HCT116 (cell line): ENCODE results near the gene CRNN. TPM values are rescaled to one million over a fixed set of nuclear protein-coding genes. Genes with fewer than 3 reads are reported as not detected.

ENCODE experiments used
- ATAC-seq: fragments of 200-7000 bp; cut with Tn5 transposase; 2 replicates; pipeline ENCODE4 v1.9.1; 2020; ENCODE audit warnings: mild to moderate bottlenecking, moderate library complexity
- BruUV-seq: library from RNA; stranded (reverse); fragments of 400-500 nt; replicated peaks from 2 replicates; lab custom pipeline; 2021; lab: Mats Ljungman, UMichigan
- CTCF ChIA-PET: fragments of 300-600 bp; sonication (Branson Sonifier 250); formaldehyde crosslinking; loops from one replicate; lab custom pipeline; 2021; ENCODE audit warnings: antibody characterized with exemption; lab: Charles Lee
- POLR2A ChIA-PET: fragments of 300-600, 350-600 bp; sonication (Branson Sonifier 250); formaldehyde crosslinking; loops from one replicate; lab custom pipeline; 2021; ENCODE audit warnings: antibody characterized with exemption; lab: Charles Lee
- RAD21 ChIA-PET, 2 experiments: fragments of 300-600 bp; sonication (Branson Sonifier 250); formaldehyde crosslinking; loops; one replicate each; lab custom pipeline; 2023; ENCODE audit warnings: low total read pairs in 2 of 2; ENCODE audit not compliant: uncharacterized antibody in 2 of 2, unreplicated experiment in 2 of 2, low non-redundant PET in 1 of 2; lab: Charles Lee
- DNase-seq: peaks from one replicate; pipeline ENCODE4 v3.0.0-alpha.2; 2010; ENCODE audit warnings: low read depth, low spot score
- H2AFZ ChIP-seq: fragments of 200-600 bp; shearing (Covaris generic), sonication (generic); 2 replicates; pipeline ENCODE4 v1.6.1; 2017; ENCODE audit warnings: low read depth, mixed run types, mixed read lengths, antibody characterized with exemption, low read length; ENCODE audit not compliant: poor library complexity, severe bottlenecking
- H3K27ac ChIP-seq: 2 replicates; pipeline ENCODE4 v1.5.1; 2012; ENCODE audit warnings: low read depth, low read length
- H3K27me3 ChIP-seq: fragments of 200-600 bp; sonication (generic); 2 replicates; pipeline ENCODE4 v1.6.1; 2016; ENCODE audit warnings: mixed run types, low read length, mixed read lengths; ENCODE audit not compliant: insufficient read depth
- H3K36me3 ChIP-seq, 2 experiments: fragments of 200-500 bp in 1 of 2; fragments of 200-600 bp in 1 of 2; sonication (Bioruptor generic) in 1 of 2; sonication (generic) in 1 of 2; 2 replicates each; pipeline versions ENCODE4 v1.5.1 to v1.6.1; 2014 to 2016; ENCODE audit warnings: low read length in 2 of 2, inconsistent platforms in 1 of 2, mixed read lengths in 1 of 2, mixed run types in 1 of 2; ENCODE audit not compliant: insufficient read depth in 2 of 2, control insufficient read depth in 1 of 2
- H3K4me1 ChIP-seq, 2 experiments: fragments of 200-600 bp in 1 of 2; sonication (generic) in 1 of 2; 2 replicates each; pipeline versions ENCODE4 v1.5.1 to v1.6.1; 2012 to 2017; ENCODE audit warnings: low read length in 2 of 2, inconsistent platforms in 1 of 2, mild to moderate bottlenecking in 1 of 2, mixed read lengths in 1 of 2, mixed run types in 1 of 2, moderate library complexity in 1 of 2; ENCODE audit not compliant: insufficient read depth in 2 of 2, control insufficient read depth in 1 of 2
- H3K4me2 ChIP-seq: fragments of 200-600 bp; sonication (generic); 2 replicates; pipeline ENCODE4 v1.6.1; 2017; ENCODE audit warnings: mixed run types, low read length, mixed read lengths
- H3K4me3 ChIP-seq, 2 experiments: fragments of 200-600 bp in 1 of 2; sonication (generic) in 1 of 2; replicated peaks in 1 of 2; 2 replicates each; pipeline ENCODE4 v1.5.1; 2011 to 2016; ENCODE audit warnings: low read length in 2 of 2, control low read depth in 1 of 2, low read depth in 1 of 2, mild to moderate bottlenecking in 1 of 2, mixed read lengths in 1 of 2, mixed run types in 1 of 2
- H3K79me2 ChIP-seq: fragments of 200-600 bp; sonication (generic); 2 replicates; pipeline ENCODE4 v1.6.1; 2017; ENCODE audit warnings: mild to moderate bottlenecking, mixed run types, low read length, moderate library complexity, mixed read lengths; ENCODE audit not compliant: insufficient read depth
- H3K9ac ChIP-seq: fragments of 200-600 bp; sonication (generic); 2 replicates; pipeline ENCODE4 v1.6.1; 2016; ENCODE audit warnings: low read length, mixed read lengths
- H3K9me2 ChIP-seq: fragments of 200-600 bp; sonication (generic), shearing (Covaris generic); 2 replicates; pipeline ENCODE4 v1.6.1; 2017; ENCODE audit warnings: mixed run types, mild to moderate bottlenecking, moderate library complexity; ENCODE audit not compliant: insufficient read depth
- H3K9me3 ChIP-seq, 2 experiments: fragments of 200-500 bp in 1 of 2; fragments of 200-600 bp in 1 of 2; sonication (Bioruptor generic) in 1 of 2; sonication (generic) in 1 of 2; 2 replicates each; pipeline ENCODE4 v1.6.1; 2014 to 2017; ENCODE audit warnings: low read length in 2 of 2, mixed read lengths in 2 of 2, inconsistent platforms in 1 of 2, low read depth in 1 of 2, mild to moderate bottlenecking in 1 of 2, mixed run types in 1 of 2, moderate library complexity in 1 of 2; ENCODE audit not compliant: control insufficient read depth in 1 of 2, insufficient read depth in 1 of 2
- H4K20me1 ChIP-seq: fragments of 200-600 bp; sonication (generic), shearing (Covaris generic); 2 replicates; pipeline ENCODE4 v1.6.1; 2017; ENCODE audit warnings: mixed run types, mild to moderate bottlenecking, moderate library complexity; ENCODE audit not compliant: insufficient read depth
- CEBPB ChIP-seq: IDR thresholded peaks from 2 replicates; pipeline ENCODE4 v1.6.1; 2012; ENCODE audit warnings: low read depth
- ELF1 ChIP-seq: IDR thresholded peaks from 2 replicates; pipeline ENCODE4 v1.6.1; 2012; ENCODE audit warnings: low read depth, borderline replicate concordance
- EZH2 ChIP-seq: fragments of 200-600 bp; sonication (generic); IDR thresholded peaks from 2 replicates; pipeline ENCODE4 v1.6.1; 2017; ENCODE audit warnings: antibody characterized with exemption, mixed run types
- FOSL1 ChIP-seq: IDR thresholded peaks from 2 replicates; pipeline ENCODE4 v1.6.1; 2012; ENCODE audit warnings: low read depth
- REST ChIP-seq: IDR thresholded peaks from 2 replicates; pipeline ENCODE4 v1.6.1; 2012; ENCODE audit warnings: low read depth
- SP1 ChIP-seq: IDR thresholded peaks from 2 replicates; pipeline ENCODE4 v1.6.1; 2012; ENCODE audit warnings: low read depth
- SRF ChIP-seq: IDR thresholded peaks from 2 replicates; pipeline ENCODE4 v1.6.1; 2012; ENCODE audit warnings: low read depth
- TCF7L2 ChIP-seq: IDR thresholded peaks from 2 replicates; pipeline ENCODE4 v1.7.0; 2011; ENCODE audit warnings: borderline replicate concordance, inconsistent platforms; ENCODE audit not compliant: insufficient read depth, insufficient read length; ENCODE audit errors: extremely low read depth
- YY1 ChIP-seq: IDR thresholded peaks from 2 replicates; pipeline ENCODE4 v1.6.1; 2011; ENCODE audit warnings: low read length, low read depth, moderate library complexity, mild to moderate bottlenecking; ENCODE audit not compliant: insufficient replicate concordance; ENCODE audit errors: extremely low read depth
- ZNF274 ChIP-seq: fragments of 200-500 bp; sonication (Bioruptor generic); IDR thresholded peaks from 2 replicates; pipeline ENCODE4 v1.6.1; 2014; ENCODE audit warnings: mild to moderate bottlenecking, low read depth, low read length, inconsistent platforms
- intact Hi-C: fragments of 100-400 bp; cut with micrococcal nuclease; formaldehyde crosslinking; loops from 2 replicates; pipeline ENCODE4 v1.10.0; 2022
- total RNA-seq: library from RNA; stranded (reverse); gene quantifications from one replicate; pipeline ENCODE4 v1.2.1, GENCODE V29; 2021; ENCODE audit not compliant: unreplicated experiment
- TF ChIP-seq, protein P1 (sequence below): IDR thresholded peaks from 2 replicates; pipeline ENCODE4 v1.6.1; 2011; ENCODE audit warnings: mild to moderate bottlenecking, low read length, moderate library complexity; ENCODE audit not compliant: insufficient replicate concordance; ENCODE audit errors: extremely low read depth

The CRNN gene
- total RNA-seq, 1 experiment from 2014 or later = not detected

GRCh38 chr1:152448496-152448895 lies 34.4 kb upstream of the CRNN start (continued):
- TF ChIP-seq REST (no peak), TCF7L2 (no peak), EZH2 (no peak), FOSL1 (no peak), CEBPB (no peak)

DNA sequence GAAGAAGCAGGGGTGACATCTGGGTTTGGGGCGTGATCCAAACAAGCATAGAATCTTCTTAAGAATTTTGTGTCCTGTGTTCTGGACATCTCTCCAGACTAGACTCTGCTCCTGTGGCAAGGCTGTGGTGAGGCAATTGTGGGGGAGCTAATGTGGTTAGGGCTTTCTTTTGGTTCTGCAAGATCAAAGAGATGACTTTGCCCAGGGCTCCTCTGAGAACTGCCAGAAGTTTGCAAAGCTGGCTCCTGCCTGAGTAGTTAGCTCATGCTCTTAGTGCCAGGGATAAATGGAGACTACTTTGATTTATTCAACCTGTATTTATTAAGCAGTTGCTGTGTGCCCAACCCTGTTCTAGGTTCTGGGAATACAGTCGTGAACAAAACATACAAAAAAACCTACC lies 34.0 kb upstream of the CRNN start:
- ChIA-PET POLR2A (no interaction called here), CTCF (interaction anchor here (1.5 to 2.7 kb wide), 3 partner anchors 11 to 49 kb away, joined by 3 to 32 read pairs (median 10); no protein-coding TSS in a partner anchor), RAD21 (no interaction called here)
- H3K79me2 ChIP-seq = no peaks in the 10 kb centered on the region
- no peak overlapping the region for H3K4me2 ChIP-seq
- no peak overlapping the region for H2AFZ ChIP-seq
- no peaks in the 10 kb centered on the region for H3K27me3 ChIP-seq
- H4K20me1 ChIP-seq = no peaks in the 10 kb centered on the region
- no peak overlapping the region for H3K9ac ChIP-seq
- no peak for DNase-seq
- H3K27ac ChIP-seq = no peak overlapping the region
- ATAC-seq = no peak
- H3K36me3 ChIP-seq = no peaks in the 10 kb centered on the region
- H3K9me2 ChIP-seq = no peaks in the 10 kb centered on the region
- no peak overlapping the region for H3K4me3 ChIP-seq
- no peaks in the 10 kb centered on the region for H3K4me1 ChIP-seq
- H3K9me3 ChIP-seq = no peaks in the 10 kb centered on the region
- TF ChIP-seq, protein P1, sequence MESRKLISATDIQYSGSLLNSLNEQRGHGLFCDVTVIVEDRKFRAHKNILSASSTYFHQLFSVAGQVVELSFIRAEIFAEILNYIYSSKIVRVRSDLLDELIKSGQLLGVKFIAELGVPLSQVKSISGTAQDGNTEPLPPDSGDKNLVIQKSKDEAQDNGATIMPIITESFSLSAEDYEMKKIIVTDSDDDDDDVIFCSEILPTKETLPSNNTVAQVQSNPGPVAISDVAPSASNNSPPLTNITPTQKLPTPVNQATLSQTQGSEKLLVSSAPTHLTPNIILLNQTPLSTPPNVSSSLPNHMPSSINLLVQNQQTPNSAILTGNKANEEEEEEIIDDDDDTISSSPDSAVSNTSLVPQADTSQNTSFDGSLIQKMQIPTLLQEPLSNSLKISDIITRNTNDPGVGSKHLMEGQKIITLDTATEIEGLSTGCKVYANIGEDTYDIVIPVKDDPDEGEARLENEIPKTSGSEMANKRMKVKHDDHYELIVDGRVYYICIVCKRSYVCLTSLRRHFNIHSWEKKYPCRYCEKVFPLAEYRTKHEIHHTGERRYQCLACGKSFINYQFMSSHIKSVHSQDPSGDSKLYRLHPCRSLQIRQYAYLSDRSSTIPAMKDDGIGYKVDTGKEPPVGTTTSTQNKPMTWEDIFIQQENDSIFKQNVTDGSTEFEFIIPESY = no peak
- no peak for TF ChIP-seq ZNF274
- no peak for TF ChIP-seq SRF
- no peak for TF ChIP-seq ELF1
- TF ChIP-seq YY1 = no peak
- no peak for TF ChIP-seq SP1
- no peak for TF ChIP-seq FOSL1
- intact Hi-C loops = no loop called here
- no TSS peak for BruUV-seq
